IMR-90 (cell line): Measurements from ENCODE around the gene WDR37.

Experiments used
- CEBPB ChIP-seq: IDR thresholded peaks from 2 replicates; pipeline ENCODE4 v1.6.1; 2012; ENCODE audit warnings: low read depth, low read length, improper control_type of control experiment
- CHD1 ChIP-seq: IDR thresholded peaks from 2 replicates; pipeline ENCODE4 v1.6.1; 2012; ENCODE audit warnings: low read depth, low read length, improper control_type of control experiment
- CTCF ChIP-seq: conservative IDR thresholded peaks from 2 replicates; pipeline ENCODE4 v1.5.1; 2012; ENCODE audit warnings: mild to moderate bottlenecking, low read depth, low read length, improper control_type of control experiment
- MAZ ChIP-seq: IDR thresholded peaks from 2 replicates; pipeline ENCODE4 v1.6.1; 2012; ENCODE audit warnings: low read depth, mild to moderate bottlenecking, low read length, improper control_type of control experiment, moderate library complexity, borderline replicate concordance
- MXI1 ChIP-seq: IDR thresholded peaks from 2 replicates; pipeline ENCODE4 v1.6.1; 2012; ENCODE audit warnings: low read depth, mild to moderate bottlenecking, low read length, moderate library complexity, borderline replicate concordance
- POLR2A ChIP-seq: IDR thresholded peaks from 2 replicates; pipeline ENCODE4 v1.6.1; 2012; ENCODE audit warnings: mild to moderate bottlenecking, low read depth, low read length
- RAD21 ChIP-seq: IDR thresholded peaks from 2 replicates; pipeline ENCODE4 v1.6.1; 2012; ENCODE audit warnings: low read length, improper control_type of control experiment

DNA sequence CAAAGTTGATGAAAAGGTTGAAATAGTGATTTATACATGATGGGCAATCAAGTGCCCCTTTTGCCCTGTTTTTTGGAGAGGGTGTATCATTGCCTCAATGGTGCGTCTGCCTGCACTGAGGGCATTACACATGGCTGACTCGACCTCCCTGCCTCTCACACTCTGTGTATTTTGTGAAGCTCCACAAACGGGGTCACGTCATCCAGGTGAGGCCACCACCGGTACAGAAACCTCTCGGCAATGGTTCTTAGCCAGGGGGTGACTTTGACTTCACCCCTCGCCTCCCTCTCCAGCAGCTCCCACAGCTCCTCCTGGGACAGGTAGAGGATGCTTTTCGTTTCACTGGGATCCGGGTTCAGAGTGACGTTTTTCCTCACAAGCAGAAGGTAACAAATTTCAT, 36.8 kb upstream of the WDR37 start:
- TF ChIP-seq CTCF, result no peak
- TF ChIP-seq POLR2A, result no peak
- TF ChIP-seq CEBPB, result no peak
- TF ChIP-seq MAZ, result no peak
- no peak for TF ChIP-seq MXI1
- no peak for TF ChIP-seq RAD21
- TF ChIP-seq CHD1, result no peak
